Osteocyte (in vitro differentiated cells): Measurements from ENCODE around the gene GPR15LG. TPM values are rescaled to one million over a fixed set of nuclear protein-coding genes. Genes with fewer than 3 reads are reported as not detected.

Source experiments
- DNase-seq: peaks from one replicate; pipeline ENCODE4 v3.0.0; 2021; ENCODE audit warnings: mixed read lengths; ENCODE audit not compliant: unreplicated experiment; ENCODE audit errors: extremely low spot score
- H3K27ac Mint-ChIP-seq: one replicate; pipeline ENCODE4 v1.8.0; 2021; ENCODE audit warnings: mild to moderate bottlenecking, mixed read lengths; ENCODE audit not compliant: unreplicated experiment
- H3K27me3 Mint-ChIP-seq: one replicate; pipeline ENCODE4 v1.8.0; 2021; ENCODE audit warnings: mixed read lengths; ENCODE audit not compliant: unreplicated experiment
- H3K36me3 Mint-ChIP-seq: one replicate; pipeline ENCODE4 v1.8.0; 2021; ENCODE audit warnings: mixed read lengths; ENCODE audit not compliant: unreplicated experiment
- H3K4me1 Mint-ChIP-seq: one replicate; pipeline ENCODE4 v1.8.0; 2021; ENCODE audit warnings: mixed read lengths; ENCODE audit not compliant: unreplicated experiment
- H3K4me3 Mint-ChIP-seq: one replicate; pipeline ENCODE4 v1.8.0; 2021; ENCODE audit warnings: mild to moderate bottlenecking, moderate library complexity, mixed read lengths; ENCODE audit not compliant: unreplicated experiment
- H3K9me3 Mint-ChIP-seq: one replicate; pipeline ENCODE4 v1.8.0; 2021; ENCODE audit warnings: mixed read lengths; ENCODE audit not compliant: unreplicated experiment
- total RNA-seq: library from RNA; stranded (reverse); gene quantifications from 2 replicates; pipeline ENCODE4 v1.2.1, GENCODE V29; 2021
- TF ChIP-seq, protein P1 (sequence below): fragments of 200-600 bp; sonication (generic); IDR thresholded peaks from 2 replicates; pipeline ENCODE4 v1.5.0; 2021; ENCODE audit warnings: antibody characterized with exemption, mild to moderate bottlenecking, moderate library complexity

Gene GPR15LG
- total RNA-seq, 1 donor from 2014 or later: not detected

DNA sequence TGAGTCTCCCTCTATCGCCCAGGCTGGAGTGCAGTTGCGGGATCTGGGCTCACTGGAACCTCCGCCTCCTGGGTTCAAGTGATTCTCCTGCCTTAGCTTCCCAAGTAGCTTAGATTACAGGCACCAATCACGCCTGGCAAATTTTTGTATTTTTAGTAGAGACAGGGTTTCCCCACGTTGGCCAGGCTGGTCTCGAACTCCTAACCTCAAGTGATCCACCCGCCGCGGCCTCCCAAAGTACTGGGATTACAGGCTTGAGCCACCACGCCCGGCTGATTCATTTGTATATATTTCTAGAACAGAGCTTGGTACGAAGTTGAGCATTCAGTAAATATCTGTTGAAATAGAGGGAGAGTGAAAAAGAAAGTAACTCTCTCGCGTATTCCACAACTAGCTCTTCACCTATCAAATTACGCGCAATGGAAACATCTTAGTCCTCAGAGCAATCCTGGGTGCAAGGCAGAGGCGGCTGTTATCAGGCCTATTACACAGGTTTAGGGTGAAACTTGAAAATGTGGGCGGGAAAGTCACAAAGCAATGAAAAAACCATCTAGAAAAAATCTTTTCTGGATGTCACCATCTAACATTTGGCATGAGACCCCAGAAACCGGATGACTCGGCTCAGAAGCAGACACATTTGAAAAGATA is 35.0 kb upstream of the GPR15LG start:
- Mint-ChIP-seq H3K27ac (peak overlapping the region; percentile 96), H3K9me3 (no peaks in the 10 kb centered on the region), H3K4me3 (peak overlapping the region; percentile 91), H3K36me3 (peaks cover 13% of the 10 kb centered on the region), H3K27me3 (peaks cover 23% of the 10 kb centered on the region), H3K4me1 (peaks cover 24% of the 10 kb centered on the region)
- DNase-seq: no peak
- TF ChIP-seq, protein P1, sequence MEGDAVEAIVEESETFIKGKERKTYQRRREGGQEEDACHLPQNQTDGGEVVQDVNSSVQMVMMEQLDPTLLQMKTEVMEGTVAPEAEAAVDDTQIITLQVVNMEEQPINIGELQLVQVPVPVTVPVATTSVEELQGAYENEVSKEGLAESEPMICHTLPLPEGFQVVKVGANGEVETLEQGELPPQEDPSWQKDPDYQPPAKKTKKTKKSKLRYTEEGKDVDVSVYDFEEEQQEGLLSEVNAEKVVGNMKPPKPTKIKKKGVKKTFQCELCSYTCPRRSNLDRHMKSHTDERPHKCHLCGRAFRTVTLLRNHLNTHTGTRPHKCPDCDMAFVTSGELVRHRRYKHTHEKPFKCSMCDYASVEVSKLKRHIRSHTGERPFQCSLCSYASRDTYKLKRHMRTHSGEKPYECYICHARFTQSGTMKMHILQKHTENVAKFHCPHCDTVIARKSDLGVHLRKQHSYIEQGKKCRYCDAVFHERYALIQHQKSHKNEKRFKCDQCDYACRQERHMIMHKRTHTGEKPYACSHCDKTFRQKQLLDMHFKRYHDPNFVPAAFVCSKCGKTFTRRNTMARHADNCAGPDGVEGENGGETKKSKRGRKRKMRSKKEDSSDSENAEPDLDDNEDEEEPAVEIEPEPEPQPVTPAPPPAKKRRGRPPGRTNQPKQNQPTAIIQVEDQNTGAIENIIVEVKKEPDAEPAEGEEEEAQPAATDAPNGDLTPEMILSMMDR: no peak

DNA sequence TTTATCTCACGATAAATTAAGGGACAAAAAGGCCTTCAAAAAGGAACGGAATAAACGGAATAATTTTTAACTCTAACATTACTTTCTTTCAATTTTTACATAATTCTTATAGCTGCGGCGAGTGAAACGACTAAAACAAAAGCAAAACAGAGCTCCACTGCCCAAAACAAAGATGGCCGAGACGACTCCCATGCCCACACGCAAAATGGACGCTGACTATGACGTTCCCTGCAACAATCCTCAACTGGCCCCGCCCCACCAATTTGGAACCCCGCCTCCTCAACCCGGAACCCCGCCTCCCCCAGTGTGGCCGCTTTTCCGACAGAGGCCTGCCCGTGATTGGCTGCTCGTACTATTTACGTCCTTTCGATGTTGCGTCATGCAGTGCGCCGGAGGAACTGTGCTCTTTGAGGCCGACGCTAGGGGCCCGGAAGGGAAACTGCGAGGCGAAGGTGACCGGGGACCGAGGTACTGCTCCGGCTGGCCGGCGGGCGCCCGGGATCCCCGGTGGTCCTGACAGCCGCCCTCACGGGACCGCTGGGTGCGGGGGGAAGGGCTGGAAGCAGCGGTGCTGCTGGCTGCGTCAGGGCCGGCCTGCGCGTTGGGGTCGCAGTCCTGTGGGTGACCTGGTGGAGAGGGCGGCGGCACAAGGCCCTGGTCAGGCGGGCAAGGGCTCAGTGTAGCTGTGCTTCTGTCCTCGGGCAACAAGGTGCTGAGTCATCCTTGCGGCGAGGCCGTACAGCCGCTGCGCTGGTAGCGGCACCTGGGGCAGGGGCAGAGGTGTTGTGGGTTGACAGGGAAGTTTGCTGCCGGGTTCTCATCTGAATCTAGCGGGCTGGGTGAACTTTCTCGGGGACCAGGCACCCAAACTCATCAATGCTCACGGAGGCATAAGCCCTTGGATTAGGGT is 34.2 kb upstream of the GPR15LG start, which contains the start of gene GHITM:
TSS of gene GHITM (plus strand) at position 384 of the 910 bp plus-strand sequence. CDS start 1,992 bp downstream, outside the sequence.
- Mint-ChIP-seq H3K36me3 (peaks cover 16% of the 10 kb centered on the region), H3K9me3 (no peaks in the 10 kb centered on the region), H3K4me3 (peak within 1 kb of the TSS; percentile 91), H3K4me1 (peaks cover 24% of the 10 kb centered on the region), H3K27ac (peak within 1 kb of the TSS; percentile 96), H3K27me3 (peaks cover 16% of the 10 kb centered on the region)
- TF ChIP-seq, protein P1: peak; percentile 40
- peak; percentile 100 for DNase-seq

DNA sequence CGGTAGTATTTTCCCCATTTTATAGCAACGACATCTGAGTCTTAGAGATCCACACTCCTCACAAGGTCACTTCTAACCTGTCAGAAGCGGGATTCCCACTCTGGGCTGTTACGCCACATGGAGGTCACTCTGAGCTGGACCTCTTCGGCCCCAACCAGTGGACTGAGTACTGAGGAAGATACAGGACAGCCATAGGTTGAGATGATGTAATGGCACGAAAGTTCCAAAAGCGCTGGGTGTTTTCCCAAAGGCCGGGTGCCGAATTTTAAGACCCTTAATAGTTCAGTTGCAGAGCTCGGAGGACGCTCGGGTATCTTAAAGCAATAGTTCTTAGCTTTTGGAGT is 33.6 kb upstream of the GPR15LG start:
- Mint-ChIP-seq H3K4me3 (peak overlapping the region; percentile 91), H3K27ac (peak overlapping the region; percentile 96), H3K4me1 (peaks cover 24% of the 10 kb centered on the region), H3K27me3 (peaks cover 11% of the 10 kb centered on the region), H3K36me3 (peaks cover 23% of the 10 kb centered on the region), H3K9me3 (no peaks in the 10 kb centered on the region)
- DNase-seq: no peak
- TF ChIP-seq, protein P1: no peak

DNA sequence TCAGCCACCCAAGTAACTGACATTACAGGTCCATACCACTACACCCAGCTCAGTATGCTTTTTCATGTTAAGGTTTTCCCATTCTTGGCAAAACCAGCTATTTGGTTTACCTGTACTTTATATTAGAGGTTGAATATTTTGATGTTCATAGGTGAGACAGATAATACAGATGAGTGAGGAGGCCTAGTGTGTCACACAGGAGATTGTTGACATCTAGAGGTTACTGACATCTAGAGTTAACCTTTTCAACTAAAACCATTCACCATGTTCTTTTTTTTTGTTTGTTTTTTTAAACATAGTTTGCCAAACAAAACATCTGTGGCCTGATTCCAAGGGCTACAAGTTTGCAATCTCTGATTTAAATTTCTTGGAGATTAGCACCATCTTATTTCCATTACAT is 26.3 kb upstream of the GPR15LG start:
- TF ChIP-seq, protein P1: no peak
- Mint-ChIP-seq H3K27me3 (no peaks in the 10 kb centered on the region), H3K36me3 (peaks cover 60% of the 10 kb centered on the region), H3K27ac (no peak overlapping the region), H3K9me3 (no peaks in the 10 kb centered on the region), H3K4me1 (no peaks in the 10 kb centered on the region), H3K4me3 (no peak overlapping the region)
- no peak for DNase-seq
